ENCODE measurements around the gene NLRP6. TPM values are rescaled to one million over a fixed set of nuclear protein-coding genes. Genes with fewer than 3 reads are reported as not detected.
"Not testable (repeated sequence)": the region's sequence is repeated elsewhere in the genome, so short reads cannot be mapped to it uniquely, and the experiment has no call there.

Gene NLRP6
- total RNA-seq, 4 donors from 2014 or later = 0.75 to 1.3 TPM; not detected in 2

- no peak overlapping the region for H3K4me3 ChIP-seq
- no peak for DNase-seq
- peaks cover 0 to 13% (median 0%) of the 10 kb centered on the region in 3 donors for H3K4me1 ChIP-seq
- H3K27me3 ChIP-seq = peaks cover 0 to 20% (median 0%) of the 10 kb centered on the region in 4 donors
- TF ChIP-seq POLR2A (IDR thresholded peaks at IDR 0.05) = no peak
- TF ChIP-seq, protein P1, sequence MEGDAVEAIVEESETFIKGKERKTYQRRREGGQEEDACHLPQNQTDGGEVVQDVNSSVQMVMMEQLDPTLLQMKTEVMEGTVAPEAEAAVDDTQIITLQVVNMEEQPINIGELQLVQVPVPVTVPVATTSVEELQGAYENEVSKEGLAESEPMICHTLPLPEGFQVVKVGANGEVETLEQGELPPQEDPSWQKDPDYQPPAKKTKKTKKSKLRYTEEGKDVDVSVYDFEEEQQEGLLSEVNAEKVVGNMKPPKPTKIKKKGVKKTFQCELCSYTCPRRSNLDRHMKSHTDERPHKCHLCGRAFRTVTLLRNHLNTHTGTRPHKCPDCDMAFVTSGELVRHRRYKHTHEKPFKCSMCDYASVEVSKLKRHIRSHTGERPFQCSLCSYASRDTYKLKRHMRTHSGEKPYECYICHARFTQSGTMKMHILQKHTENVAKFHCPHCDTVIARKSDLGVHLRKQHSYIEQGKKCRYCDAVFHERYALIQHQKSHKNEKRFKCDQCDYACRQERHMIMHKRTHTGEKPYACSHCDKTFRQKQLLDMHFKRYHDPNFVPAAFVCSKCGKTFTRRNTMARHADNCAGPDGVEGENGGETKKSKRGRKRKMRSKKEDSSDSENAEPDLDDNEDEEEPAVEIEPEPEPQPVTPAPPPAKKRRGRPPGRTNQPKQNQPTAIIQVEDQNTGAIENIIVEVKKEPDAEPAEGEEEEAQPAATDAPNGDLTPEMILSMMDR (IDR thresholded peaks at IDR 0.05) = no peak
- intact Hi-C loops (cut with DNase I) = no loop called here
- no peak overlapping the region for H3K27ac ChIP-seq
- H3K36me3 ChIP-seq = no peaks in the 10 kb centered on the region
- H3K9me3 ChIP-seq = no peaks in the 10 kb centered on the region
- 69 to 70% methylated on average over 5 of the region's 13 CpGs for WGBS, 2 donors
Measured at GRCh38 chr11:266676-267439, 11.3 kb upstream of the NLRP6 start.

- Histone ChIP-seq H3K27me3 (peaks cover 0 to 27% (median 0%) of the 10 kb centered on the region in 4 donors), H3K27ac (peak overlapping the region; percentile 68 to 89 (median 76)), H3K36me3 (no peaks in the 10 kb centered on the region), H3K4me3 (peak overlapping the region; percentile 16 to 60 (median 40)), H3K9me3 (no peaks in the 10 kb centered on the region), H3K4me1 (peaks cover 0 to 13% (median 0%) of the 10 kb centered on the region in 3 donors)
- no peak for DNase-seq
- intact Hi-C loops (cut with DNase I) = no loop called here
- peak in 1 of 4 donors; percentile 72 for TF ChIP-seq POLR2A (IDR thresholded peaks at IDR 0.05)
- TF ChIP-seq, protein P1 (IDR thresholded peaks at IDR 0.05) = no peak
- WGBS, 2 donors = 26 to 32% methylated on average over 15 to 16 of the region's 18 CpGs
Measured at GRCh38 chr11:267491-267994, 10.7 kb upstream of the NLRP6 start.

GRCh38 chr11:268716-269145 lies 9.5 kb upstream of the NLRP6 start:
- H3K9me3 ChIP-seq; H3K36me3 ChIP-seq; intact Hi-C loops (cut with DNase I); DNase-seq: not testable (repeated sequence)
- H3K27me3 ChIP-seq = peaks cover 0 to 34% (median 0%) of the 10 kb centered on the region in 4 donors
- WGBS, 2 donors = 37 to 51% methylated on average over 15 to 16 of the region's 16 CpGs
- peak overlapping the region in 3 of 4 donors; percentile 10 to 60 (median 43) for H3K4me3 ChIP-seq
- H3K27ac ChIP-seq = peak overlapping the region; percentile 68 to 89 (median 76)
- peaks cover 0 to 13% (median 0%) of the 10 kb centered on the region in 3 donors for H3K4me1 ChIP-seq
- TF ChIP-seq, protein P1 (IDR thresholded peaks at IDR 0.05) = peak in 2 of 6 experiments; percentile 3 to 8
- TF ChIP-seq POLR2A (IDR thresholded peaks at IDR 0.05) = peak in 1 of 4 donors; percentile 36

- H3K36me3 ChIP-seq = no peaks in the 10 kb centered on the region
- DNase-seq = no peak
- TF ChIP-seq, protein P1 (IDR thresholded peaks at IDR 0.05) = peak in 2 of 6 experiments; percentile 7 to 39
- TF ChIP-seq POLR2A (IDR thresholded peaks at IDR 0.05) = peak in 2 of 4 donors; percentile 13 to 32
- H3K4me1 ChIP-seq = peaks cover 0 to 13% (median 0%) of the 10 kb centered on the region in 3 donors
- peaks cover 0 to 34% (median 0%) of the 10 kb centered on the region in 4 donors for H3K27me3 ChIP-seq
- intact Hi-C loops (cut with DNase I) = no loop called here
- H3K4me3 ChIP-seq = peak overlapping the region in 3 of 4 donors; percentile 10 to 60 (median 43)
- WGBS, 2 donors = 46 to 48% methylated on average over 21 of the region's 21 CpGs
- peak overlapping the region in 3 of 4 donors; percentile 68 to 89 (median 82) for H3K27ac ChIP-seq
- H3K9me3 ChIP-seq = no peaks in the 10 kb centered on the region
Measured at GRCh38 chr11:269146-269890, 8.9 kb upstream of the NLRP6 start.

Measured in esophagus squamous epithelium (tissue), 5 donors.